ENCODE data around the gene NDUFS1.
"Not testable (repeated sequence)": the region's sequence is repeated elsewhere in the genome, so short reads cannot be mapped to it uniquely, and the experiment has no call there.

Gene NDUFS1

DNA sequence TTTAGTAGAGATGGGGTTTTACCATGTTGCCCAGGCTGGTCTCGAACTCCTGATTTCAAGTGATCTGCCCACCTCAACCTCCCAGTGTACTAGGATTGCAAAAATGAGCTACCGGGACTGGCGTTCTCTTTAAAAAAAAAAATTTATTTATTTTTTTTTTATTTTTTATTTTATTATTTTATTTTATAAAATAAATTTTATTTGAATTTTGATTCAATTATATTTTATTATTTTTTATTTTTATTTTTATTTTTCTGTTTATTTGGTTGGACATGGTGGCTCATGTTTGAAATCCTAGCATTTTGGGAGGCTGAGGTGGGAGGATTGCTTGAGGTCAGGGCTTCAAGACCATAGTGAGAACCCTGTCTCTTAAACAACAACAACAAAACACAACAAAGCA lies 32.9 kb upstream of the NDUFS1 start:
- no peak overlapping the region for H3K27ac ChIP-seq (ENCODE audit: insufficient read depth, low read depth, low read length, poor library complexity, severe bottlenecking)
- no peaks in the 10 kb centered on the region for H3K27me3 ChIP-seq (ENCODE audit: control insufficient read depth, insufficient read depth, low read length, poor library complexity, severe bottlenecking)
- no peaks in the 10 kb centered on the region for H3K9me3 ChIP-seq (ENCODE audit: control insufficient read depth, low read length)
- 92 to 100% methylated on average over 1 of the region's 3 CpGs for WGBS, 2 experiments
- H3K4me1 ChIP-seq (ENCODE audit: control insufficient read depth, insufficient read depth, low read length): no peaks in the 10 kb centered on the region
- no peaks in the 10 kb centered on the region for H3K36me3 ChIP-seq (ENCODE audit: control insufficient read depth, insufficient read depth, low read length)
- H3K4me3 ChIP-seq (ENCODE audit: insufficient read depth, low read depth, low read length): no peak overlapping the region

DNA sequence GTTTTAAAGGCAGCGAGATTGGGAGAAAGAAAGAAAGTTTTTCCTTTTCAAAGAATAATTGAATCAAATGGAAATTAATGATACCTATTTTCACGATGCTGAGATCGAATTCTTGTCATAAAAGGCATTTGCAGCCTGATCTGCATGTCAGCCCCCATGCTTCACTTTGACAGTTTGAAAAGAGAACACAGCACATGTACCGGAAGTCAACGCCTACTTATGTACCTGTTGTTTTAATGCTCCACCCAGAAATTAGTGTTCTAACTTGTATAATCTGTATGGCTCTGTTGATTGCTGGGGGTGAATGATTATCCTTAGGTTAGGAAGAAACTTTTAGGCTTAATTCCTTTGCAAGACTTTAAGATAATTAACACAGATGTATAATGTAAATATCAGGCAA lies 31.4 kb upstream of the NDUFS1 start:
- H3K9me3 ChIP-seq (ENCODE audit: control insufficient read depth, low read length): no peaks in the 10 kb centered on the region
- WGBS, 2 experiments: 96 to 97% methylated on average over 5 of the region's 5 CpGs
- H3K4me1 ChIP-seq (ENCODE audit: control insufficient read depth, insufficient read depth, low read length): no peaks in the 10 kb centered on the region
- no peaks in the 10 kb centered on the region for H3K27me3 ChIP-seq (ENCODE audit: control insufficient read depth, insufficient read depth, low read length, poor library complexity, severe bottlenecking)
- no peaks in the 10 kb centered on the region for H3K36me3 ChIP-seq (ENCODE audit: control insufficient read depth, insufficient read depth, low read length)
- no peak overlapping the region for H3K27ac ChIP-seq (ENCODE audit: insufficient read depth, low read depth, low read length, poor library complexity, severe bottlenecking)
- H3K4me3 ChIP-seq (ENCODE audit: insufficient read depth, low read depth, low read length): no peak overlapping the region

DNA sequence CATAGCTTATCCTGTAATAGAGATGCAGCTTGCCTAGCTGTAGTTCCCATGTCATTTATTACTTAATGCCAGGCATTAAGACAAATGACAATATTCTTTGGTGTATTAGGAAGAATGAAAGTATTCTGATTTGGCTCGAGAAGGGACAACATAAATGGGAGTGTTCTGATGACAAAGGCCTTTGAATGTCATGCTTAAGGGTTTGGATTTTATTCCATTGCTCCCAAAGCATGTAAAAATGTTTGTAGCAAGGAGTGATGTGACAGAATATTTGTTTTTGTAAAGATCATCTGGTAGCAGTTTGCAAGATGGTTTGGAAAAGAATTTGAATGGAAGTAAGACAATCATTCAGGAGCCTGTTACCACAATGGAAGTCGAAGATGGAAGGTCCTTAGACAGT lies 30.9 kb upstream of the NDUFS1 start:
- Histone ChIP-seq H3K4me3 (ENCODE audit: insufficient read depth, low read depth, low read length) (no peak overlapping the region), H3K27ac (ENCODE audit: insufficient read depth, low read depth, low read length, poor library complexity, severe bottlenecking) (no peak overlapping the region), H3K27me3 (ENCODE audit: control insufficient read depth, insufficient read depth, low read length, poor library complexity, severe bottlenecking) (no peaks in the 10 kb centered on the region), H3K4me1 (ENCODE audit: control insufficient read depth, insufficient read depth, low read length) (no peaks in the 10 kb centered on the region), H3K9me3 (ENCODE audit: control insufficient read depth, low read length) (no peaks in the 10 kb centered on the region), H3K36me3 (ENCODE audit: control insufficient read depth, insufficient read depth, low read length) (no peaks in the 10 kb centered on the region)
- 89 to 94% methylated on average over 2 of the region's 2 CpGs for WGBS, 2 experiments

DNA sequence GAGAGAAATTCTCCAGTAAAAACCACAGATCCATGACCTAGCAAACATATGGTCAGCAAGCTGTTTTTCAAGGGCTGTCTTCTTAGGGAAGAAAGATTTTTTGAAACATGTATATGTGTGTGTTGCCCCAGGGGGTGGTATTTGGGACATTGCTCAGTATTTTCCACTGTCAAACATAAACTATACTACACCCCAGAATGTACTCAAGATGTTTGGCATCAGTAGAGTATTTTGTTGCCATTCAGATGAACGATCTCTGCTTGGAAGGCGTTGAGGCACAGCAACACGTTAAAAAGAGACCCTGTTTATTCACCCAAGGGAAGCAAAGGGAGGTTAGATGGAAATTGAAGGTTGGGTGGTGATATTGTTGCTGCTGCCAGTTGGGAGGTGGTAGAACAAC lies 30.4 kb upstream of the NDUFS1 start:
- no peak overlapping the region for H3K4me3 ChIP-seq (ENCODE audit: insufficient read depth, low read depth, low read length)
- no peak overlapping the region for H3K27ac ChIP-seq (ENCODE audit: insufficient read depth, low read depth, low read length, poor library complexity, severe bottlenecking)
- no peaks in the 10 kb centered on the region for H3K9me3 ChIP-seq (ENCODE audit: control insufficient read depth, low read length)
- no peaks in the 10 kb centered on the region for H3K36me3 ChIP-seq (ENCODE audit: control insufficient read depth, insufficient read depth, low read length)
- no peaks in the 10 kb centered on the region for H3K4me1 ChIP-seq (ENCODE audit: control insufficient read depth, insufficient read depth, low read length)
- WGBS, 2 experiments: 87 to 89% methylated on average over 3 of the region's 3 CpGs
- no peaks in the 10 kb centered on the region for H3K27me3 ChIP-seq (ENCODE audit: control insufficient read depth, insufficient read depth, low read length, poor library complexity, severe bottlenecking)

DNA sequence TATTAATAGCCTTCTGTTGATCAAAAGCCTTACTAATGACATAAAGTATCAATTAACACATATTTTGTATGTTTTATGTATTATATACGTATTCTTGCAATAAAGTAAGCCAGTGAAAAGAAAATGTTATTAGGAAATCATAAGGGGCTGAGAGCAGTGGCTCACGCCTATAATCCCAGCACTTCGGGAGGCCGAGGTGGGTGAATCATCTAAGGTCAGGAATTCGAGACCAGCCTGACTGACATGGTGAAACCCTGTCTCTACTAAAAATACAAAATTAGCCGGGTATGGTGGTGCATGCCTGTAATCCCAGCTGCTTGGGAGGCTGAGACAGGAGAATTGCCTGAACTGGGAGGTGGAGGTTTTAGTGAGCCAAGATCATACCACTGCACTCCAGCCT lies 22.3 kb upstream of the NDUFS1 start:
- H3K4me1 ChIP-seq (ENCODE audit: control insufficient read depth, insufficient read depth, low read length); H3K36me3 ChIP-seq (ENCODE audit: control insufficient read depth, insufficient read depth, low read length); H3K4me3 ChIP-seq (ENCODE audit: insufficient read depth, low read depth, low read length); H3K27me3 ChIP-seq (ENCODE audit: control insufficient read depth, insufficient read depth, low read length, poor library complexity, severe bottlenecking); H3K27ac ChIP-seq (ENCODE audit: insufficient read depth, low read depth, low read length, poor library complexity, severe bottlenecking); H3K9me3 ChIP-seq (ENCODE audit: control insufficient read depth, low read length): not testable (repeated sequence)
- WGBS, 2 experiments: 92 to 97% methylated on average over 6 of the region's 6 CpGs

DNA sequence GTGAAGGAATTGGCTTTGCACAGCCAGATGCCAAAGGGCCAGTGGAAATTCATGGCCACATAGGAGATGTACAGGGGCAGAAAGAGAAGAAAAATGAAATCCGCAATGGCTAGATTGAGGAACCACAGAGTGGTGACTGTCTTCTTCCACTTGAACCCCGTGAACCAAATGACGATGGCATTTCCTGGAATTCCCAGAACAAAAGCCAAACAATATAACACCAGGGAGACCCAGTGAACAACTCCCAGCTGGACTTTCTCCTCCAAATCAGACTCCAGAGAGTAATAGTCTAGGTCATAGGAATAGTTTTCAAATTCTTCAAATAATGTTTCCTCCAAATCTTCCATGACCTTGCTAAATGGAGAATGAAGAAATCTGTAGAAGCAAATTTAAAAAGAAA lies 17.7 kb upstream of the NDUFS1 start:
- WGBS, 2 experiments: 90 to 97% methylated on average over 3 of the region's 3 CpGs
- H3K27ac ChIP-seq (ENCODE audit: insufficient read depth, low read depth, low read length, poor library complexity, severe bottlenecking): no peak overlapping the region
- H3K4me1 ChIP-seq (ENCODE audit: control insufficient read depth, insufficient read depth, low read length): no peaks in the 10 kb centered on the region
- no peaks in the 10 kb centered on the region for H3K27me3 ChIP-seq (ENCODE audit: control insufficient read depth, insufficient read depth, low read length, poor library complexity, severe bottlenecking)
- no peaks in the 10 kb centered on the region for H3K36me3 ChIP-seq (ENCODE audit: control insufficient read depth, insufficient read depth, low read length)
- H3K4me3 ChIP-seq (ENCODE audit: insufficient read depth, low read depth, low read length): no peak overlapping the region
- no peaks in the 10 kb centered on the region for H3K9me3 ChIP-seq (ENCODE audit: control insufficient read depth, low read length)

DNA sequence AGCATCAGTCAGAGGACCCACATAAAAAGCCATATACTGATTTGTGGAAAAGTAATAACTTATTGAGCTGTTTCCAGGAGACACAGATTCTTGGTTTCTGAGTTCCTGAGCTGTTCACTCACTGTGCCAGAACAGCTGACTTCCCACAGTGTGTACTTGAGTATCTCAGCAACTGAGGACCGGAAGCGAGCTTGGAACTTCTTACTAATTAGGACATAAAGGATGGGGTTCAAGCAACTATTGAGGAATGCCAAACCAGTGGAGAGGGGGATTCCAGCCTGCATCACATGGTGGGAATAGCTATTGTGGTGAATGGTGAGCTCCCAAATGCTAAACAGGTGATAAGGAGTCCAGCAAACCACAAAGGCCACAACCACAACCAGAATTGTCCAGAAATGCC lies 16.9 kb upstream of the NDUFS1 start:
- no peaks in the 10 kb centered on the region for H3K36me3 ChIP-seq (ENCODE audit: control insufficient read depth, insufficient read depth, low read length)
- no peaks in the 10 kb centered on the region for H3K9me3 ChIP-seq (ENCODE audit: control insufficient read depth, low read length)
- H3K4me3 ChIP-seq (ENCODE audit: insufficient read depth, low read depth, low read length): no peak overlapping the region
- H3K27me3 ChIP-seq (ENCODE audit: control insufficient read depth, insufficient read depth, low read length, poor library complexity, severe bottlenecking): no peaks in the 10 kb centered on the region
- no peaks in the 10 kb centered on the region for H3K4me1 ChIP-seq (ENCODE audit: control insufficient read depth, insufficient read depth, low read length)
- no peak overlapping the region for H3K27ac ChIP-seq (ENCODE audit: insufficient read depth, low read depth, low read length, poor library complexity, severe bottlenecking)
- 94 to 98% methylated on average over 2 of the region's 2 CpGs for WGBS, 2 experiments

DNA sequence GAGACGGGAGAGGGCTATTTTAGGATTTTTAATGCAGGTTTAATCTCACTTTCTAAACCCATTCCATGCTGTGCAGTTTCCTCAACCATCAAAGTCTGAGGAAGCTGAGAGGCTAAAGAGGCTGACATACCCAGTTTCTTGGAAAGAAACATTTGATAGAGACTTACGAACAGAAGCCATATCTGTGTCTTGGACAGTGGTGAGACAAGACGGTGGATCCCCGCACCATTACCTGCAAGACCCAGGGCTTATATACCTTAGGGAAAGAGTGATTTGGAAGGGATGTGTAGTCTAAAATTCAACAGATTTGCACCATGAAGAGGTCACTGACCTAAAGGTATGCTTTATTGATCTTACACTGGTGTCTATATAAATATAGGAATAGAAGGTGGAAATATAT lies 13.9 kb upstream of the NDUFS1 start:
- H3K27ac ChIP-seq (ENCODE audit: insufficient read depth, low read depth, low read length, poor library complexity, severe bottlenecking): no peak overlapping the region
- no peaks in the 10 kb centered on the region for H3K36me3 ChIP-seq (ENCODE audit: control insufficient read depth, insufficient read depth, low read length)
- H3K9me3 ChIP-seq (ENCODE audit: control insufficient read depth, low read length): no peaks in the 10 kb centered on the region
- no peaks in the 10 kb centered on the region for H3K27me3 ChIP-seq (ENCODE audit: control insufficient read depth, insufficient read depth, low read length, poor library complexity, severe bottlenecking)
- WGBS, 2 experiments: 93 to 94% methylated on average over 3 to 4 of the region's 4 CpGs
- H3K4me1 ChIP-seq (ENCODE audit: control insufficient read depth, insufficient read depth, low read length): no peaks in the 10 kb centered on the region
- H3K4me3 ChIP-seq (ENCODE audit: insufficient read depth, low read depth, low read length): no peak overlapping the region

DNA sequence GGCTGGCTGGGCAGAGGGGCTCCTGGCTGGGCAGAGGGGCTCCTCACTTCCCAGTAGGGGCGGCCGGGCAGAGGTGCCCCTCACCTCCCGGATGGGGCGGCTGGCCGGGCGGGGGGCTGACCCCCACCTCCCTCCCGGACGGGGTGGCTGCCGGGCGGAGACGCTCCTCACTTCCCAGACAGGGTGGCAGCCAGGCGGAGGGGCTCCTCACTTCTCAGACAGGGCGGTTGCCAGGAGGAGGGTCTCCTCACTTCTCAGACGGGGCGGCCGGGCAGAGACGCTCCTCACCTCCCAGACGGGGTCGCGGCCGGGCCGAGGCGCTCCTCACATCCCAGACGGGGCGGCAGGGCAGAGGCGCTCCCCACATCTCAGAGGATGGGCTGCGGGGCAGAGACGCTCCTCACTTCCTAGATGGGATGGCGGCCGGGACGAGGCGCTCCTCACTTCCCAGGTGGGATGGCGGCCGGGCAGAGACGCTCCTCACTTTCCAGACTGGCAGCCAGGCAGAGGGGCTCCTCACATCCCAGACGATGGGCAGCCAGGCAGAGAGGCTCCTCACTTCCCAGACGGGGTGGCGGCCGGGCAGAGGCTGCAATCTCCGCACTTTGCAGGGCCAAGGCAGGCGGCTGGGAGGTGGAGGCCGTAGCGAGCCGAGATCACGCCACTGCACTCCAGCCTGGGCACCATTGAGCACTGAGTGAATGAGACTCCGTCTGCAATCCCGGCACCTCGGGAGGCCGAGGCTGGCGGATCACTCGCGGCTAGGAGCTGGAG lies 12.6 kb upstream of the NDUFS1 start:
- H3K27ac ChIP-seq (ENCODE audit: insufficient read depth, low read depth, low read length, poor library complexity, severe bottlenecking); H3K9me3 ChIP-seq (ENCODE audit: control insufficient read depth, low read length); H3K27me3 ChIP-seq (ENCODE audit: control insufficient read depth, insufficient read depth, low read length, poor library complexity, severe bottlenecking); H3K36me3 ChIP-seq (ENCODE audit: control insufficient read depth, insufficient read depth, low read length); H3K4me3 ChIP-seq (ENCODE audit: insufficient read depth, low read depth, low read length); H3K4me1 ChIP-seq (ENCODE audit: control insufficient read depth, insufficient read depth, low read length): not testable (repeated sequence)
- WGBS, 2 experiments: 95 to 96% methylated on average over 44 to 45 of the region's 52 CpGs

DNA sequence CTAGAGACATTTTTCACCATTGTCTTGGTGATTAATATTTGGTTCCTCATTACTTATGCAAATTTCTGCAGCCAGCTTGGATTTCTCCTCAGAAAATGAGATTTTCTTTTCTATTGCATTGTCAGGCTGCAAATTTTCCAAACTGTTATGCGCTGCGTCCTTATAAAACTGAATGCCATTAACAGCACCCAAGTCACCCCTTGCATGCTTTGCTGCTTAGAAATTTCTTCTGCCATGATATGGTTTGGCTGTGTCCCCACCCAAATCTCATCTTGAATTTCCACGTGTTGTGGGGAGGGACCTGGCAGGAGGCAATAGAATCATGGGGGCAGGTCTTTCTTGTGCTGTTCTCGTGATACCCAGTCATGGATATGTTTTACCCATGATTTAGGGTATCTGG lies 9.0 kb upstream of the NDUFS1 start:
- H3K9me3 ChIP-seq (ENCODE audit: control insufficient read depth, low read length); H3K27ac ChIP-seq (ENCODE audit: insufficient read depth, low read depth, low read length, poor library complexity, severe bottlenecking); H3K4me1 ChIP-seq (ENCODE audit: control insufficient read depth, insufficient read depth, low read length); H3K36me3 ChIP-seq (ENCODE audit: control insufficient read depth, insufficient read depth, low read length); H3K4me3 ChIP-seq (ENCODE audit: insufficient read depth, low read depth, low read length); H3K27me3 ChIP-seq (ENCODE audit: control insufficient read depth, insufficient read depth, low read length, poor library complexity, severe bottlenecking): not testable (repeated sequence)
- WGBS, 2 experiments: 91 to 95% methylated on average over 4 of the region's 4 CpGs

Measured in ectodermal cell (in vitro differentiated cells).